DLD1 (cell line): Measurements from ENCODE around the gene MT1G.
"Not testable (repeated sequence)": the region's sequence is repeated elsewhere in the genome, so short reads cannot be mapped to it uniquely, and the experiment has no call there.

Experiments used
- in situ Hi-C: cut with HindIII; loops from 2 replicates; pipeline ENCODE4 v1.10.0; 2017; ENCODE audit warnings: low sequenced_read_pairs

The MT1G gene

DNA sequence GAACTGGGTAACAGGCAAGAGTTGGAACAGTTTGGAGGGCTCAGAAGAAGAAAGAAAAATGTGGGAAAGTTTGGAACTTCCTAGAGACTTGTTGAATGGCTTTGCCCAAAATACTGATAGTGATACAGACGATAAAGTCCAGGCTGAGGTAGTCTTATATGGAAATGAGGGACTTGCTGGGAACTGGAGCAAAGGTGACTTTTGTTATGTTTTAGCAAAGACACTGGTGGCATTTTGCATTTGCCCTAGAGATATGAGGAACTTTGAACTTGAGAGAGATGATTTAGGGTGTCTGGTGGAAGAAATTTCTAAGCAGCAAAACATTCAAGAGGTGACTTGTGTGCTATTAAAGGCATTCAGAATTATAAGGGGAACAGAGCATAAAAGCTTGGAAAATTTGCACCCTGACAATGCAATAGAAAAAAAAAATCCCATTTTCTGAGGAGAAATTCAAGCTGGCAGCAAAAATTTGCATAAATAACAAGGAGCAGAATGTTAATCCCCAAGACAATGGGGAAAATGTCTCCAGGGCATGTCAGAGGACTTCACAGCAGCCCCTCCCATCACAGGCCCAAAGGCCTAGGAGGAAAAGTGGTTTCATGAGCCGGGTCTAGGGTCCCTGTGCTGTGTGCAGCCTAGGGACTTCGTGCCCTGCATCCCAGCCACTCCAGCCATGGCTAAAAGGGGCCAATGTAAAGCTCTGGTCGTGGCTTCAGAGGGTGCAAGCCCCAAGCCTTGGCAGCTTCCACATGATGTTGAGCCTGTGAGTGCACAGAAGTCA, 46.0 kb downstream of the MT1G start:
- in situ Hi-C loops, result not testable (repeated sequence)

DNA sequence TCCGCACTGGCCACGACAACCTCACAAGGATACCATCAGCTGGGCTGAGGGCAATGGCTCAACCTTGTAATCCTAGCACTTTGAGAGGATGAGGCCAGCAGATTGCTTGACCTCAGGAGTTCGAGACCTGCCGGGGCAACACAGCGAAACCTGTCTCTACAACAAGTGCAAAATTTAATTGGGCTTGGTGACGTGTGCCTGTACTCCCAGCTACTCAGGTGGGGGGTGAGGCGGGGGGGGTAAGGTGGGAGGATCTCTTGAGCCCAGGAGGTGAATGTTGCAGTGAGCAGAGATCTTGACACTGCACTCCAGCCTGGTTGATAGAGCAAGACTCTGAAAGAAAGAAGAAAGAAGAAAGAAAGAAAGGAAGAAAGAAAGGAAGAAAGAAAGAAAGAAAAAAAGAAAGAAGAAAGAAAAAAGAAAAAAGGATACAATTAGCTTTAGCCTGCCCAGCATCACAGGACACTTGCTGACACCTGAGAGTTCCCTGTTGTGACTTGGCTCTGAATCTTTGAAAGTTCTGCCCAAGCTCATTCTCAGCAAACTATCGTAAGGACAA, 47.4 kb downstream of the MT1G start:
- in situ Hi-C loops, result no loop called here

DNA sequence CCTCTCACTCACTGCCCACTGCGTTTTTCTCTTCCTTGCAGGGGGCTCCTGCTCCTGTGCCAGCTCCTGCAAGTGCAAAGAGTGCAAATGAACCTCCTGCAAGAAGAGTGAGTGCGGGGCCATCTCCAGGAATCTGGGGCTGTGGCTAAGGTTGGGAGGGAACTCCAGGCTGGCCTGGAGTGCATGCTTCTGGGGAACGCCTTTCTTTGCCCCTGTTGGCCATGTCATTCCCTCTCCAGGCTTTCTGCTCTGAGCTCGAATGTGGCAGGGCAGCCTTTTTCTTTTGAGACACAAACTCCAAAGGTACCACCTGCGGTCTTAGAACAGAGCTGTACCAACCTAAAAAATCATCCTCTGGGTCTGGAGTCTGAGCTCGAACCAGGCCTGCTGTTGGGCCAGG, 49.7 kb downstream of the MT1G start:
- in situ Hi-C loops, result no loop called here

GRCh38 chr16:56617212-56618085, 50.4 kb downstream of the MT1G start:
- in situ Hi-C loops, result no loop called here
